Activated CD4-positive, alpha-beta T cell treated with anti-CD3 and anti-CD28 coated beads, Interleukin-10, Interleukin-2, amounts not matched to agents 100 ng/mL and 50 ng/mL, durations not matched to agents 16 hours and 8 hours (primary cell): ENCODE data around the gene RPTOR.
"Not testable (repeated sequence)": the region's sequence is repeated elsewhere in the genome, so short reads cannot be mapped to it uniquely, and the experiment has no call there.

Experiments used
- DNase-seq: peaks from one replicate; pipeline ENCODE4 v3.0.0-alpha.2; 2020

The RPTOR gene

GRCh38 chr17:80544655-80545498 lies at the start of gene RPTOR:
Gene RPTOR, plus strand, starts transcription at chr17:80544838. Its CDS starts 792 bp downstream, at chr17:80545630.
- peak; percentile 94 for DNase-seq

- no peak for DNase-seq
These were observed 46.9 kb upstream of the RPTOR start for GRCh38 chr17:80497726-80498241.

- no peak for DNase-seq
These were observed 46.3 kb upstream of the RPTOR start for GRCh38 chr17:80498242-80498919.

GRCh38 chr17:80498920-80499410 lies 45.7 kb upstream of the RPTOR start:
- DNase-seq, result no peak

GRCh38 chr17:80499560-80499959 lies 45.1 kb upstream of the RPTOR start:
- DNase-seq, result no peak

GRCh38 chr17:80499961-80500665 lies 44.5 kb upstream of the RPTOR start:
- DNase-seq, result no peak

GRCh38 chr17:80501741-80502577 lies 42.7 kb upstream of the RPTOR start:
- DNase-seq, result no peak

- DNase-seq, result no peak
These were observed 42.1 kb upstream of the RPTOR start for GRCh38 chr17:80502578-80502877.

GRCh38 chr17:80503031-80503430 lies 41.6 kb upstream of the RPTOR start:
- DNase-seq, result no peak

GRCh38 chr17:80503921-80504320 lies 40.7 kb upstream of the RPTOR start:
- no peak for DNase-seq

GRCh38 chr17:80504686-80505413 lies 39.8 kb upstream of the RPTOR start:
- DNase-seq, result no peak

- DNase-seq, result not testable (repeated sequence)
These were observed 37.5 kb upstream of the RPTOR start for GRCh38 chr17:80507177-80507576.

- DNase-seq, result peak; percentile 11
These were observed 36.7 kb upstream of the RPTOR start for GRCh38 chr17:80507965-80508364.

- no peak for DNase-seq
These were observed 35.3 kb upstream of the RPTOR start for GRCh38 chr17:80509311-80509710.

- no peak for DNase-seq
These were observed 34.5 kb upstream of the RPTOR start for GRCh38 chr17:80510132-80510531.

GRCh38 chr17:80510772-80511171 lies 33.9 kb upstream of the RPTOR start:
- no peak for DNase-seq

GRCh38 chr17:80511222-80512180 lies 33.1 kb upstream of the RPTOR start:
- DNase-seq, result no peak

GRCh38 chr17:80512233-80512632 lies 32.4 kb upstream of the RPTOR start:
- DNase-seq, result no peak

- no peak for DNase-seq
These were observed 31.4 kb upstream of the RPTOR start for GRCh38 chr17:80513201-80513600.

GRCh38 chr17:80513892-80514291 lies 30.7 kb upstream of the RPTOR start:
- DNase-seq, result no peak
